ENCODE results near the gene SLAMF7.

GRCh38 chr1:160773093-160773492 lies 34.0 kb downstream of the SLAMF7 start:
- TF ChIP-seq EZH2 (IDR thresholded peaks at IDR 0.05; ENCODE audit: borderline replicate concordance, insufficient read depth, low read depth, low read length, poor library complexity, severe bottlenecking) (no peak), CTCF (IDR thresholded peaks at IDR 0.05) (no peak)

Data from B cell (primary cell).